HEK293 (cell line): ENCODE results near the gene SLC6A13.
A peak's percentile ranks its signal among the peaks of the same experiment; 100 is the strongest.

ENCODE experiments used
- CTCF ChIA-PET: fragments of 350-600 bp; formaldehyde crosslinking; extraction: SDS; loops from one replicate; lab custom pipeline; 2021; ENCODE audit warnings: antibody characterized with exemption; lab: Yijun Ruan, JAX
- POLR2A ChIA-PET: fragments of 300-600 bp; formaldehyde crosslinking; extraction: SDS; loops from one replicate; lab custom pipeline; 2020; ENCODE audit warnings: antibody characterized with exemption, inconsistent platforms; lab: Yijun Ruan, JAX
- H3K27ac ChIP-seq: fragments of 200-500 bp; sonication (Bioruptor generic); 2 replicates; pipeline ENCODE4 v1.5.1; 2014; ENCODE audit warnings: low read depth, low read length, control low read depth, inconsistent platforms; ENCODE audit errors: extremely low read depth
- H3K36me3 ChIP-seq, 2 experiments: fragments of 200-500 bp in 1 of 2; sonication (Bioruptor generic) in 1 of 2; 1 replicate in 1 of 2; 2 replicates in 1 of 2; pipeline ENCODE4 v1.5.1; 2014 to 2017; ENCODE audit warnings: inconsistent platforms in 2 of 2, low read length in 2 of 2; ENCODE audit not compliant: control insufficient read depth in 2 of 2, insufficient read depth in 1 of 2
- H3K4me1 ChIP-seq: fragments of 200-500 bp; sonication (Bioruptor generic); 2 replicates; pipeline ENCODE4 v1.5.1; 2014; ENCODE audit warnings: mild to moderate bottlenecking, low read length, inconsistent platforms; ENCODE audit not compliant: control insufficient read depth, insufficient read depth
- H3K4me3 ChIP-seq: 2 replicates; pipeline ENCODE4 v1.5.1; 2011; ENCODE audit warnings: low read depth, mild to moderate bottlenecking, control low read depth, low read length, moderate library complexity
- H3K9me3 ChIP-seq: fragments of 200-500 bp; sonication (Bioruptor generic); 2 replicates; pipeline ENCODE4 v1.5.1; 2014; ENCODE audit warnings: low read depth, low read length, inconsistent platforms; ENCODE audit not compliant: control insufficient read depth, insufficient read depth
- BCL11B ChIP-seq: fragments of 450-650 bp; formaldehyde crosslinking; IDR thresholded peaks from 2 replicates; pipeline ENCODE4 v1.5.1; 2016; ENCODE audit warnings: low read depth, missing biosample characterization, missing genetic modification characterization
- IKZF3 ChIP-seq: fragments of 450-650 bp; IDR thresholded peaks from 2 replicates; pipeline ENCODE4 v1.5.0; 2018; ENCODE audit warnings: missing biosample characterization, mild to moderate bottlenecking, missing genetic modification characterization, moderate library complexity
- REST ChIP-seq: fragments of 450-650 bp; formaldehyde crosslinking; IDR thresholded peaks from 2 replicates; pipeline ENCODE4 v1.5.1; 2016; ENCODE audit warnings: missing biosample characterization, missing genetic modification characterization
- ZBTB48 ChIP-seq: fragments of 450-650 bp; formaldehyde crosslinking; IDR thresholded peaks from 2 replicates; pipeline ENCODE4 v1.5.1; 2016; ENCODE audit warnings: missing biosample characterization, missing genetic modification characterization
- ZFP3 ChIP-seq: fragments of 450-650 bp; formaldehyde crosslinking; IDR thresholded peaks from 2 replicates; pipeline ENCODE4 v1.5.1; 2016; ENCODE audit warnings: low read depth, missing biosample characterization, missing genetic modification characterization
- ZFP41 ChIP-seq: fragments of 450-650 bp; formaldehyde crosslinking; IDR thresholded peaks from 2 replicates; pipeline ENCODE4 v1.5.1; 2016; ENCODE audit warnings: missing biosample characterization, missing genetic modification characterization, borderline replicate concordance
- ZNF155 ChIP-seq: fragments of 450-650 bp; formaldehyde crosslinking; IDR thresholded peaks from 2 replicates; pipeline ENCODE4 v1.5.1; 2016; ENCODE audit warnings: missing biosample characterization, missing genetic modification characterization
- ZNF16 ChIP-seq: fragments of 450-650 bp; formaldehyde crosslinking; IDR thresholded peaks from 2 replicates; pipeline ENCODE4 v1.5.1; 2016; ENCODE audit warnings: low read depth, missing biosample characterization, missing genetic modification characterization
- ZNF175 ChIP-seq: fragments of 450-650 bp; formaldehyde crosslinking; IDR thresholded peaks from 2 replicates; pipeline ENCODE4 v1.5.1; 2016; ENCODE audit warnings: missing biosample characterization, missing genetic modification characterization
- ZNF274 ChIP-seq, 2 experiments: fragments of 200-500 bp in 1 of 2; fragments of 450-650 bp in 1 of 2; sonication (Bioruptor generic) in 1 of 2; formaldehyde crosslinking in 1 of 2; IDR thresholded peaks; 2 replicates each; pipeline versions ENCODE4 v1.5.1 to v1.6.1; 2014 to 2016; ENCODE audit warnings: borderline replicate concordance in 1 of 2, inconsistent platforms in 1 of 2, low read length in 1 of 2, missing biosample characterization in 1 of 2, missing genetic modification characterization in 1 of 2
- ZNF366 ChIP-seq: fragments of 450-650 bp; formaldehyde crosslinking; conservative IDR thresholded peaks from 2 replicates; pipeline ENCODE4 v1.5.1; 2016; ENCODE audit warnings: missing biosample characterization, missing genetic modification characterization
- ZNF473 ChIP-seq: fragments of 450-650 bp; formaldehyde crosslinking; IDR thresholded peaks from 2 replicates; pipeline ENCODE4 v1.5.1; 2017; ENCODE audit warnings: missing biosample characterization, missing genetic modification characterization
- ZNF514 ChIP-seq: fragments of 450-650 bp; formaldehyde crosslinking; IDR thresholded peaks from 2 replicates; pipeline ENCODE4 v1.5.1; 2016; ENCODE audit warnings: missing biosample characterization, missing genetic modification characterization
- ZNF529 ChIP-seq: fragments of 450-650 bp; formaldehyde crosslinking; IDR thresholded peaks from 2 replicates; pipeline ENCODE4 v1.5.1; 2017; ENCODE audit warnings: missing genetic modification characterization, missing biosample characterization; ENCODE audit not compliant: insufficient replicate concordance
- ZNF555 ChIP-seq: fragments of 450-650 bp; formaldehyde crosslinking; conservative IDR thresholded peaks from 2 replicates; pipeline ENCODE4 v1.5.1; 2017; ENCODE audit warnings: missing biosample characterization, mild to moderate bottlenecking, missing genetic modification characterization, inconsistent platforms
- ZNF596 ChIP-seq: fragments of 450-650 bp; IDR thresholded peaks from 2 replicates; pipeline ENCODE4 v1.5.0; 2018; ENCODE audit warnings: missing biosample characterization, mild to moderate bottlenecking, missing genetic modification characterization, moderate library complexity
- ZNF600 ChIP-seq: fragments of 450-650 bp; formaldehyde crosslinking; IDR thresholded peaks from 2 replicates; pipeline ENCODE4 v1.5.1; 2016; ENCODE audit warnings: missing biosample characterization, missing genetic modification characterization
- ZNF621 ChIP-seq: fragments of 450-650 bp; formaldehyde crosslinking; IDR thresholded peaks from 2 replicates; pipeline ENCODE4 v1.5.1; 2017; ENCODE audit warnings: missing biosample characterization, missing genetic modification characterization
- ZNF623 ChIP-seq: fragments of 450-650 bp; formaldehyde crosslinking; IDR thresholded peaks from 2 replicates; pipeline ENCODE4 v1.5.1; 2016; ENCODE audit warnings: missing biosample characterization, missing genetic modification characterization
- ZNF629 ChIP-seq: fragments of 450-650 bp; formaldehyde crosslinking; IDR thresholded peaks from 2 replicates; pipeline ENCODE4 v1.5.1; 2017; ENCODE audit warnings: missing biosample characterization, missing genetic modification characterization
- TF ChIP-seq, protein P1 (sequence below): fragments of 450-650 bp; formaldehyde crosslinking; IDR thresholded peaks from 2 replicates; pipeline ENCODE4 v1.5.1; 2016; ENCODE audit warnings: missing biosample characterization, missing genetic modification characterization
- TF ChIP-seq, protein P2 (sequence below): fragments of 450-650 bp; formaldehyde crosslinking; optimal IDR thresholded peaks from 2 replicates; pipeline ENCODE3; 2016; ENCODE audit warnings: missing biosample characterization, mild to moderate bottlenecking, missing genetic modification characterization

Gene SLC6A13

GRCh38 chr12:209851-210250 is 52.8 kb downstream of the SLC6A13 start:
- H3K36me3 ChIP-seq = no peaks in the 10 kb centered on the region
- H3K9me3 ChIP-seq = no peaks in the 10 kb centered on the region
- no peak overlapping the region for H3K4me3 ChIP-seq
- H3K4me1 ChIP-seq = no peaks in the 10 kb centered on the region
- H3K27ac ChIP-seq = no peak overlapping the region
- TF ChIP-seq ZNF514 (tag by site-specific recombination) (no peak), ZNF175 (tag by site-specific recombination) (no peak), REST (tag by site-specific recombination) (no peak), ZFP41 (no peak), ZNF555 (no peak), ZNF629 (tag by site-specific recombination) (no peak), IKZF3 (tag by site-specific recombination) (no peak), ZNF16 (no peak), ZNF473 (tag by site-specific recombination) (no peak), ZNF621 (tag by site-specific recombination) (no peak), ZNF274 (IDR thresholded peaks at IDR 0.05; ENCODE audit: low read length) (no peak), ZNF274 (tag by site-specific recombination; IDR thresholded peaks at IDR 0.05; ENCODE audit: borderline replicate concordance) (no peak), ZNF155 (no peak), ZNF529 (tag by site-specific recombination) (no peak), ZFP3 (tag by site-specific recombination) (no peak), ZBTB48 (tag by site-specific recombination) (no peak)
- TF ChIP-seq, protein P1, sequence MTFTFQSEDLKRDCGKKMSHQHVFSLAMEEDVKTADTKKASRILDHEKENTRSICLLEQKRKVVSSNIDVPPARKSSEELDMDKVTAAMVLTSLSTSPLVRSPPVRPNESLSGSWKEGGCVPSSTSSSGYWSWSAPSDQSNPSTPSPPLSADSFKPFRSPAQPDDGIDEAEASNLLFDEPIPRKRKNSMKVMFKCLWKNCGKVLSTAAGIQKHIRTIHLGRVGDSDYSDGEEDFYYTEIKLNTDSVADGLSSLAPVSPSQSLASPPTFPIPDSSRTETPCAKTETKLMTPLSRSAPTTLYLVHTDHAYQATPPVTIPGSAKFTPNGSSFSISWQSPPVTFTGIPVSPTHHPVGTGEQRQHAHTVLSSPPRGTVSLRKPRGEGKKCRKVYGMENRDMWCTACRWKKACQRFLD = no peak
- ChIA-PET CTCF (interaction anchor here (0.6 to 2.0 kb wide), 4 partner anchors 10 to 292 kb away, joined by 3 to 6 read pairs (median 3); no protein-coding TSS in a partner anchor), POLR2A (no interaction called here)

- TF ChIP-seq ZNF600 (tag by site-specific recombination) (0 out of 2 replicates have a peak, but pooled peaks have one; percentile 26), ZNF596 (tag by site-specific recombination) (no peak), ZNF16 (no peak)
- Histone ChIP-seq H3K36me3 (no peaks in the 10 kb centered on the region), H3K27ac (no peak overlapping the region), H3K4me1 (no peaks in the 10 kb centered on the region), H3K4me3 (no peak overlapping the region), H3K9me3 (no peaks in the 10 kb centered on the region)
- ChIA-PET CTCF (interaction anchor here (0.6 to 2.0 kb wide), 4 partner anchors 11 to 293 kb away, joined by 3 to 6 read pairs (median 3); no protein-coding TSS in a partner anchor), POLR2A (no interaction called here)
Measured at GRCh38 chr12:209246-209645, 53.4 kb downstream of the SLC6A13 start.

- Histone ChIP-seq H3K4me3 (no peak overlapping the region), H3K27ac (no peak overlapping the region), H3K9me3 (no peaks in the 10 kb centered on the region), H3K4me1 (no peaks in the 10 kb centered on the region), H3K36me3 (no peaks in the 10 kb centered on the region)
- POLR2A ChIA-PET = no interaction called here
- CTCF ChIA-PET = interaction anchor here (2.0 kb wide), 1 partner anchor 11 kb away, joined by 6 read pairs; no protein-coding TSS in a partner anchor
- TF ChIP-seq ZNF366 (tag by site-specific recombination) = peak; percentile 19; the same call in 1 of the 2 replicates
- no peak for TF ChIP-seq BCL11B (tag by site-specific recombination)
- TF ChIP-seq ZNF623 (tag by site-specific recombination) = peak; percentile 28; the same call in 1 of the 2 replicates
- TF ChIP-seq, protein P2, sequence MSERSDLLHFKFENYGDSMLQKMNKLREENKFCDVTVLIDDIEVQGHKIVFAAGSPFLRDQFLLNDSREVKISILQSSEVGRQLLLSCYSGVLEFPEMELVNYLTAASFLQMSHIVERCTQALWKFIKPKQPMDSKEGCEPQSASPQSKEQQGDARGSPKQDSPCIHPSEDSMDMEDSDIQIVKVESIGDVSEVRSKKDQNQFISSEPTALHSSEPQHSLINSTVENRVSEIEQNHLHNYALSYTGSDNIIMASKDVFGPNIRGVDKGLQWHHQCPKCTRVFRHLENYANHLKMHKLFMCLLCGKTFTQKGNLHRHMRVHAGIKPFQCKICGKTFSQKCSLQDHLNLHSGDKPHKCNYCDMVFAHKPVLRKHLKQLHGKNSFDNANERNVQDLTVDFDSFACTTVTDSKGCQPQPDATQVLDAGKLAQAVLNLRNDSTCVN (tag by site-specific recombination) = no peak
- TF ChIP-seq, all 188 proteins: peak for 2
Measured at GRCh38 chr12:208813-209212, 53.8 kb downstream of the SLC6A13 start.
